ENCODE data around the gene SV2A. TPM values are rescaled to one million over a fixed set of nuclear protein-coding genes. Genes with fewer than 3 reads are reported as not detected.

SV2A gene
- total RNA-seq, 1 experiment from 2014 or later = 4.7 TPM

DNA sequence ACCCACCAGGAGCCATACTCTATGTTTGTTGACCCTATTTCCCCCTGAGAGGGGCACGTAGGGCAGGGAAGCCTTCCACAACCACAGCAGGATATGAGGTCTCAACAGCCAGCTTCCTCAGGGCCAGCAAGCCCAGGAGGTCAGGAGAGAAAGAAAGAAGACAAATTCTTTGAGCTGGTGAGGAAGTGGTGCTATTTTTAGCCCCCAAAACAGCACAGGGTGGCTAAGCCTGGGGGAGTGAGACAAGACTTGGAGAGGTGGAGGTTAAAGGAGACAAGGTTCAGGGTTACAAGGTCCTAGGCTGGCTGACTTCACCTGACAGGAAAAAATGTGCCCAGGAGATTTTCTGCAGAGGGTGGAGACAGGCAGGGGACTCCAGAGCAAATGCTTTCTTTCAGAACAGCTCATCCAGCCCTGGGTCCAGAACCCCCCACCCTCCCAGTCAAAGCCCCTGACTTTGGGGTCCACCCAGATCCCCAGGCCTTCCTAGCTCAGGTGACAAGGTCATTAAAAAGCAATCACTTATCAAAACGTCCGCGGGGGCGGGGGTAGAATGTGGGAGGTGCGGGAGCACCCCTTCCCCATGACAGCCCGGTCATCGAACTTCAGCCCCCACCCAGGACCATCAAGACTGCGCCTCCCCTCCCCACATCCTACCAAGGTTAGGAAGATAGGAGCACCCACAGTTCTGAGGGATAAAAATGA, 1.3 kb downstream of the SV2A start:
- Mint-ChIP-seq H3K9me3 (ENCODE audit: unreplicated experiment) (no peaks in the 10 kb centered on the region), H3K36me3 (ENCODE audit: insufficient read depth, unreplicated experiment) (peaks cover 13% of the 10 kb centered on the region), H3K27me3 (ENCODE audit: insufficient read depth, unreplicated experiment) (no peaks in the 10 kb centered on the region), H3K4me1 (ENCODE audit: low read depth, unreplicated experiment) (peaks cover 13% of the 10 kb centered on the region), H3K4me3 (ENCODE audit: unreplicated experiment) (peak overlapping the region; percentile 63), H3K27ac (ENCODE audit: unreplicated experiment) (no peak overlapping the region)
- Histone ChIP-seq H3K9me3 (no peaks in the 10 kb centered on the region), H3K36me3 (ENCODE audit: control insufficient read depth, insufficient read depth, low read length) (no peaks in the 10 kb centered on the region), H3K4me3 (ENCODE audit: low read depth, low read length) (no peak overlapping the region), H3K27me3 (replicated peaks; ENCODE audit: control insufficient read depth, insufficient read depth, low read length) (no peaks in the 10 kb centered on the region), H3K4me1 (no peaks in the 10 kb centered on the region; the same call in 1 of the 2 replicates)
- POLR2A ChIA-PET = no interaction called here
- TF ChIP-seq, protein P1, sequence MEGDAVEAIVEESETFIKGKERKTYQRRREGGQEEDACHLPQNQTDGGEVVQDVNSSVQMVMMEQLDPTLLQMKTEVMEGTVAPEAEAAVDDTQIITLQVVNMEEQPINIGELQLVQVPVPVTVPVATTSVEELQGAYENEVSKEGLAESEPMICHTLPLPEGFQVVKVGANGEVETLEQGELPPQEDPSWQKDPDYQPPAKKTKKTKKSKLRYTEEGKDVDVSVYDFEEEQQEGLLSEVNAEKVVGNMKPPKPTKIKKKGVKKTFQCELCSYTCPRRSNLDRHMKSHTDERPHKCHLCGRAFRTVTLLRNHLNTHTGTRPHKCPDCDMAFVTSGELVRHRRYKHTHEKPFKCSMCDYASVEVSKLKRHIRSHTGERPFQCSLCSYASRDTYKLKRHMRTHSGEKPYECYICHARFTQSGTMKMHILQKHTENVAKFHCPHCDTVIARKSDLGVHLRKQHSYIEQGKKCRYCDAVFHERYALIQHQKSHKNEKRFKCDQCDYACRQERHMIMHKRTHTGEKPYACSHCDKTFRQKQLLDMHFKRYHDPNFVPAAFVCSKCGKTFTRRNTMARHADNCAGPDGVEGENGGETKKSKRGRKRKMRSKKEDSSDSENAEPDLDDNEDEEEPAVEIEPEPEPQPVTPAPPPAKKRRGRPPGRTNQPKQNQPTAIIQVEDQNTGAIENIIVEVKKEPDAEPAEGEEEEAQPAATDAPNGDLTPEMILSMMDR (IDR thresholded peaks at IDR 0.05; ENCODE audit: insufficient read depth in 1 of 2, low read depth in 1 of 2, low read length in 1 of 2, severe bottlenecking in 1 of 2, unreplicated experiment in 1 of 2) = no peak
- CTCF ChIA-PET = no interaction called here
- no TSS peak for BruUV-seq (replicated peaks)
- DNase-seq = no peak
- intact Hi-C loops (cut with micrococcal nuclease; ENCODE audit: unreplicated experiment) = no loop called here

DNA sequence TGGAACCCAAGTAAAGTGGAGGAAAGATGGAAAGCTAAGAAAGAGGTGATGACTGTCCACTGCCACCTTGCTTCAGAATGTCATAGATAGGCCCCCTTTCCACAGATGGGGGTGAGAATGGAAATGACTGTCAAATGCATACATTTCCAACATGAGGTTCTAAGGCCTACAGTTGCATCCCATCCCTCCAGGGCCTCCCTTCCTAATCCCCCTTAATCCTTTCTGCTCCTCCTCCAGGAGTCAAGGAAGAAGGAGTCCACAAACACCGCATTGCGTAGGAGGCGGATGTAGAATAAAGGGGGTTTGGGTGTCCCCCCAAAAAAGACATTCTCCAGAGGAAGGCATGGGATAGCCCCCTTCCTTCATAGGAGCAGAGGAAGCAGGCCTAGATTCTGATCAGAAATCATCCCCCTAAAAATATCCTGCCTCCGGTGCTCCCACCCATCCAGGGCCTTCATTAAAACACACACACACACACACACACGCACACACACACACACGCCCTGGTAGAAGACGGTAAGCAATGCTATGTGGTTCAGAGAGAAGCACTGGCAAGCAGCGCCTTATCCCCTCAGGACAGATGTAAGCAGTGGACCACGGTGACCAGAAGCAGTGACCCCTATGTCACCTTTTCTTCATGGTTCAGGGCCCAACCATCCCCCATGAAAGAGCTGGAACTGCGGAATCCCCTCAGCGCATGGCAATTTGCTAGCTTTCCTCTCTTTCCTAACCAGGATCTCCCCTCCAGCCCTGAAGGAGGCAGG, 2.0 kb downstream of the SV2A start:
- BruUV-seq (replicated peaks) = no TSS peak
- POLR2A ChIA-PET = no interaction called here
- Mint-ChIP-seq H3K27ac (ENCODE audit: unreplicated experiment) (no peak overlapping the region), H3K4me1 (ENCODE audit: low read depth, unreplicated experiment) (peaks cover 19% of the 10 kb centered on the region), H3K4me3 (ENCODE audit: unreplicated experiment) (no peak overlapping the region), H3K27me3 (ENCODE audit: insufficient read depth, unreplicated experiment) (no peaks in the 10 kb centered on the region), H3K9me3 (ENCODE audit: unreplicated experiment) (no peaks in the 10 kb centered on the region), H3K36me3 (ENCODE audit: insufficient read depth, unreplicated experiment) (peaks cover 8% of the 10 kb centered on the region)
- Histone ChIP-seq H3K27me3 (replicated peaks; ENCODE audit: control insufficient read depth, insufficient read depth, low read length) (no peaks in the 10 kb centered on the region), H3K4me1 (peaks cover 1% of the 10 kb centered on the region), H3K36me3 (ENCODE audit: control insufficient read depth, insufficient read depth, low read length) (no peaks in the 10 kb centered on the region), H3K4me3 (ENCODE audit: low read depth, low read length) (no peak overlapping the region), H3K9me3 (no peaks in the 10 kb centered on the region)
- CTCF ChIA-PET = no interaction called here
- DNase-seq = no peak
- intact Hi-C loops (cut with micrococcal nuclease; ENCODE audit: unreplicated experiment) = no loop called here
- TF ChIP-seq, protein P1 (IDR thresholded peaks at IDR 0.05; ENCODE audit: insufficient read depth in 1 of 2, low read depth in 1 of 2, low read length in 1 of 2, severe bottlenecking in 1 of 2, unreplicated experiment in 1 of 2) = no peak

DNA sequence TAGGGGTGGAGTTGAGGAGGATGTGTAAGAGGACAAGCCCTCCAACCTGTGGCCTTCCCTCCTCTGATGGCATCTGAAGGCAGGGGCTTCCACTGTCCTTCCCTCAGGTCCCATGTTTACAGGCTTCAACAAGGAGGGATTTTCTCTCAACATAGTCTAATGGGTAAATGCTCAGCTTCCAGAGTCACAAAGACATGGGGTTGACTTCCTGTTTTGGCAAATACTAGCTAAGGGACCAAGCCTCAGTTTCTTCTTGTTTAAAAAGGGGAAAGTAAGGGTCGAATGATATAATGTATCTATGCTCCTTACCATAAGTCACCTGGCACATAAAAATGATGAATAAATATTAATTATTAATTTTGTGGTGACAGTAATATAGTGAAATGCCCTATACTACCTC, 3.1 kb downstream of the SV2A start:
- intact Hi-C loops (cut with micrococcal nuclease; ENCODE audit: unreplicated experiment) = no loop called here
- no peaks in the 10 kb centered on the region for H3K9me3 ChIP-seq
- no peaks in the 10 kb centered on the region for H3K27me3 Mint-ChIP-seq (ENCODE audit: insufficient read depth, unreplicated experiment)
- BruUV-seq (replicated peaks) = no TSS peak
- peaks cover 6% of the 10 kb centered on the region for H3K36me3 Mint-ChIP-seq (ENCODE audit: insufficient read depth, unreplicated experiment)
- H3K4me3 Mint-ChIP-seq (ENCODE audit: unreplicated experiment) = no peak overlapping the region
- ChIA-PET CTCF (no interaction called here), POLR2A (no interaction called here)
- no peak overlapping the region for H3K27ac Mint-ChIP-seq (ENCODE audit: unreplicated experiment)
- peaks cover 19% of the 10 kb centered on the region for H3K4me1 Mint-ChIP-seq (ENCODE audit: low read depth, unreplicated experiment)
- H3K4me1 ChIP-seq = peaks cover 12% of the 10 kb centered on the region
- no peak overlapping the region for H3K4me3 ChIP-seq (ENCODE audit: low read depth, low read length)
- H3K9me3 Mint-ChIP-seq (ENCODE audit: unreplicated experiment) = no peaks in the 10 kb centered on the region
- DNase-seq = no peak
- no peaks in the 10 kb centered on the region for H3K36me3 ChIP-seq (ENCODE audit: control insufficient read depth, insufficient read depth, low read length)
- no peaks in the 10 kb centered on the region for H3K27me3 ChIP-seq (replicated peaks; ENCODE audit: control insufficient read depth, insufficient read depth, low read length)
- TF ChIP-seq, protein P1 (IDR thresholded peaks at IDR 0.05; ENCODE audit: insufficient read depth in 1 of 2, low read depth in 1 of 2, low read length in 1 of 2, severe bottlenecking in 1 of 2, unreplicated experiment in 1 of 2) = no peak
